GM23248 (cell line): Measurements from ENCODE around the gene PRUNE2. TPM values are rescaled to one million over a fixed set of nuclear protein-coding genes. Genes with fewer than 3 reads are reported as not detected.

Experiments
- DNase-seq: peaks from one replicate; pipeline ENCODE4 v3.0.0-alpha.2; 2015
- H2AFZ ChIP-seq: fragments of 200-600 bp; sonication (generic); 2 replicates; pipeline ENCODE4 v1.6.1; 2016; ENCODE audit warnings: antibody characterized with exemption
- H3F3A ChIP-seq: fragments of 200-600 bp; sonication (generic); 2 replicates; pipeline ENCODE4 v1.6.1; 2016; ENCODE audit warnings: mild to moderate bottlenecking, antibody characterized with exemption, mixed run types; ENCODE audit not compliant: insufficient read depth
- H3K27ac ChIP-seq: fragments of 200-600 bp; sonication (generic); 2 replicates; pipeline ENCODE4 v1.5.1; 2016; ENCODE audit warnings: mild to moderate bottlenecking
- H3K27me3 ChIP-seq: fragments of 200-600 bp; sonication (generic); replicated peaks from 2 replicates; pipeline ENCODE4 v1.6.1; 2016; ENCODE audit warnings: mild to moderate bottlenecking; ENCODE audit not compliant: insufficient read depth
- H3K36me3 ChIP-seq: fragments of 200-600 bp; sonication (generic); 2 replicates; pipeline ENCODE4 v1.6.1; 2016; ENCODE audit warnings: low read depth, mild to moderate bottlenecking
- H3K4me1 ChIP-seq: fragments of 200-600 bp; sonication (generic); 2 replicates; pipeline ENCODE4 v1.6.1; 2016; ENCODE audit warnings: mild to moderate bottlenecking; ENCODE audit not compliant: insufficient read depth
- H3K4me2 ChIP-seq: fragments of 200-600 bp; sonication (generic); one replicate; pipeline ENCODE4 v1.6.1; 2016; ENCODE audit warnings: mild to moderate bottlenecking; ENCODE audit not compliant: unreplicated experiment
- H3K4me3 ChIP-seq: fragments of 200-600 bp; sonication (generic); 2 replicates; pipeline ENCODE4 v1.5.1; 2016; ENCODE audit warnings: mild to moderate bottlenecking
- H3K79me2 ChIP-seq: fragments of 200-600 bp; sonication (generic); 2 replicates; pipeline ENCODE4 v1.6.1; 2016; ENCODE audit warnings: mild to moderate bottlenecking; ENCODE audit not compliant: insufficient read depth
- H3K9ac ChIP-seq: fragments of 200-600 bp; sonication (generic); 2 replicates; pipeline ENCODE4 v1.6.1; 2016; ENCODE audit warnings: mild to moderate bottlenecking
- H3K9me2 ChIP-seq: fragments of 200-600 bp; sonication (generic); 2 replicates; pipeline ENCODE4 v1.6.1; 2016; ENCODE audit warnings: mixed run types, mild to moderate bottlenecking, moderate library complexity; ENCODE audit not compliant: insufficient read depth
- H3K9me3 ChIP-seq: fragments of 200-600 bp; sonication (generic); one replicate; pipeline ENCODE4 v1.6.1; 2017; ENCODE audit warnings: low read depth
- H4K20me1 ChIP-seq: fragments of 200-600 bp; sonication (generic); 2 replicates; pipeline ENCODE4 v1.6.0; 2016; ENCODE audit not compliant: insufficient read depth
- EZH2 ChIP-seq: fragments of 200-600 bp; sonication (generic); IDR thresholded peaks from 2 replicates; pipeline ENCODE4 v1.6.1; 2018; ENCODE audit warnings: antibody characterized with exemption, mild to moderate bottlenecking; ENCODE audit not compliant: insufficient read depth, poor library complexity, severe bottlenecking
- EZH2phosphoT487 ChIP-seq: fragments of 200-600 bp; sonication (generic); IDR thresholded peaks from 2 replicates; pipeline ENCODE4 v1.6.1; 2018; ENCODE audit warnings: antibody characterized with exemption, moderate library complexity, mild to moderate bottlenecking, low read depth; ENCODE audit not compliant: insufficient read depth
- WGBS, 2 experiments: methylation state at CpG; one replicate each; pipeline ENCODE4 v1.1.6; 2015 to 2017; ENCODE audit warnings: low lambda C conversion rate in 2 of 2, low coverage in 1 of 2; ENCODE audit errors: missing lambda C conversion rate in 2 of 2; 5-methylcytosine and 5-hydroxymethylcytosine counted together
- in situ Hi-C: fragments of 300-500 bp; cut with MboI; formaldehyde crosslinking; loops from 2 replicates; pipeline ENCODE4 v1.15.0; 2020
- polyA plus RNA-seq: library from polyadenylated mRNA; unstranded; fragments of >200 nt; fragmentation: Nextera tagmentation; extraction: Ambion mirVana; gene quantifications from 2 replicates; pipeline ENCODE4 v1.2.1, GENCODE V29; 2016
- total RNA-seq: library from RNA; depleted of rRNA; stranded (reverse); fragments of >200 nt; shearing (Covaris generic); gene quantifications from 2 replicates; pipeline ENCODE4 v1.2.3, GENCODE V29; 2014

PRUNE2 gene
- total and polyA plus RNA-seq, 2 experiments from 2014 or later, result 2.0 to 8.8 TPM

DNA sequence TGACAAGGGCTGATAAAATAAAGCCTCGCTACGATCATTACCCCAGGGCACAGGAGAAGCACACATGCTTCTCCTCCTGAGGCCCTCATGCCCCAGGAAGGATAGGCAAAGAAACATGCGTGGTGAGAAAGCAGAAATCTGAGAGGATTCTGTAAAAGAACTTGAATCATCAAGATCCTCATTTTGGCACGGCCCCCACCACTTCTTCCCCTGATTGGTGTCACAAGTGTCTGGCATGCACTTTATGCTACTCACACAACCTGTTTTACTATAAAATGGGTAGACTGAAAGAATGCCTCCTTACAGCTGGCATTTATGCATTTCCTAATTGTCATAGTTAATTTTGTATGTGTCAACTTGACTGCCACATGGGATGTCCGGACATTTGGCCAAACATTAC lies 109.6 kb downstream of the PRUNE2 start:
- Histone ChIP-seq H3K4me3 (no peak overlapping the region), H3K27ac (no peak overlapping the region)
- 70 to 71% methylated on average over 5 of the region's 5 CpGs for WGBS, 2 experiments

GRCh38 chr9:76793784-76794431 lies 112.0 kb downstream of the PRUNE2 start:
- H4K20me1 ChIP-seq, result no peaks in the 10 kb centered on the region
- no peaks in the 10 kb centered on the region for H3K27me3 ChIP-seq
- no peaks in the 10 kb centered on the region for H3F3A ChIP-seq
- H3K9ac ChIP-seq, result no peak overlapping the region
- no peak overlapping the region for H3K4me3 ChIP-seq
- no peaks in the 10 kb centered on the region for H3K79me2 ChIP-seq
- WGBS, 2 experiments, result 87 to 88% methylated on average over 15 of the region's 15 CpGs
- no peaks in the 10 kb centered on the region for H3K9me3 ChIP-seq
- no peaks in the 10 kb centered on the region for H3K4me1 ChIP-seq
- H3K27ac ChIP-seq, result no peak overlapping the region
- H3K9me2 ChIP-seq, result no peaks in the 10 kb centered on the region
- H3K36me3 ChIP-seq, result no peaks in the 10 kb centered on the region
- TF ChIP-seq EZH2phosphoT487, result no peak
- no peak for TF ChIP-seq EZH2
- H2AFZ ChIP-seq, result no peak overlapping the region
- in situ Hi-C loops, result loop anchor here (25.0 kb wide), 1 partner anchor 193 kb away; no protein-coding TSS in a partner anchor
- DNase-seq, result no peak
- H3K4me2 ChIP-seq, result no peak overlapping the region

More for the DNA sequence above, 109.6 kb downstream of the PRUNE2 start:
- TF ChIP-seq EZH2 (no peak), EZH2phosphoT487 (no peak)
- Histone ChIP-seq H3K36me3 (no peaks in the 10 kb centered on the region), H3F3A (no peaks in the 10 kb centered on the region), H4K20me1 (no peaks in the 10 kb centered on the region), H3K79me2 (no peaks in the 10 kb centered on the region), H3K27me3 (no peaks in the 10 kb centered on the region; the same call in 1 of the 2 replicates), H3K4me2 (no peak overlapping the region), H2AFZ (no peak overlapping the region), H3K9me2 (no peaks in the 10 kb centered on the region), H3K9ac (no peak overlapping the region), H3K4me1 (no peaks in the 10 kb centered on the region), H3K9me3 (no peaks in the 10 kb centered on the region)
- in situ Hi-C loops, result loop anchor here (25.0 kb wide), 1 partner anchor 191 kb away; no protein-coding TSS in a partner anchor
- DNase-seq, result no peak

DNA sequence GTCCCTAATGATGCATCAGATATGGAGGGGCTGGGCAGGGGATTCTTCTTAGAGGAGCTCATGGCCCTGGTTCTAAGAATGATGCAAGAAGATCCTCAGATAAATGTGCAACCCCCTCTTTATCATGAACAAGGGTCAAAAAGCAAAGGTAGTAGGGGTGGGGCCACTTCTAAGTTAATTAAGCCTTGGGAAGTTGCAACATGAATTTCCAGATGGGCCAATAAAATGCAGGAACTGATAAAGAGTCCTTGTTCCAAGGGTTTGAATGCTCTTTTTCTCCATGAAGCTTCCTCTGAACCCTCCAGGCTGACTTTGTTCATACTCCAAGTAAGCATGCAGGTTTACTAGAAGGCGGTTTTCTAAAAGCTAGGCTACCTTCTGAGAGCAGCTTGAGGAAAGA lies 116.1 kb downstream of the PRUNE2 start:
- H3K9ac ChIP-seq, result no peak overlapping the region
- no peak overlapping the region for H3K4me2 ChIP-seq
- H3K9me2 ChIP-seq, result no peaks in the 10 kb centered on the region
- WGBS, 2 experiments, result 67 to 84% methylated on average over 1 of the region's 1 CpG
- no peaks in the 10 kb centered on the region for H3K9me3 ChIP-seq
- in situ Hi-C loops, result loop anchor here (25.0 kb wide), 1 partner anchor 197 kb away; no protein-coding TSS in a partner anchor
- no peaks in the 10 kb centered on the region for H3F3A ChIP-seq
- H3K79me2 ChIP-seq, result no peaks in the 10 kb centered on the region
- no peak overlapping the region for H3K4me3 ChIP-seq
- no peak for TF ChIP-seq EZH2phosphoT487
- no peak for TF ChIP-seq EZH2
- H3K27me3 ChIP-seq, result no peaks in the 10 kb centered on the region
- H2AFZ ChIP-seq, result no peak overlapping the region
- no peak overlapping the region for H3K27ac ChIP-seq
- H3K36me3 ChIP-seq, result no peaks in the 10 kb centered on the region
- no peaks in the 10 kb centered on the region for H4K20me1 ChIP-seq
- no peak for DNase-seq
- H3K4me1 ChIP-seq, result no peaks in the 10 kb centered on the region

- H3K9me2 ChIP-seq, result no peaks in the 10 kb centered on the region
- H3K4me1 ChIP-seq, result no peaks in the 10 kb centered on the region
- H3K4me2 ChIP-seq, result no peak overlapping the region
- in situ Hi-C loops, result loop anchor here (25.0 kb wide), 1 partner anchor 200 kb away; no protein-coding TSS in a partner anchor
- no peak overlapping the region for H3K9ac ChIP-seq
- H3K27me3 ChIP-seq, result no peaks in the 10 kb centered on the region
- no peaks in the 10 kb centered on the region for H3F3A ChIP-seq
- H3K27ac ChIP-seq, result no peak overlapping the region
- 70 to 73% methylated on average over 11 of the region's 11 CpGs for WGBS, 2 experiments
- no peaks in the 10 kb centered on the region for H3K36me3 ChIP-seq
- no peak overlapping the region for H3K4me3 ChIP-seq
- TF ChIP-seq EZH2phosphoT487, result no peak
- no peak for TF ChIP-seq EZH2
- H2AFZ ChIP-seq, result no peak overlapping the region
- no peaks in the 10 kb centered on the region for H4K20me1 ChIP-seq
- no peaks in the 10 kb centered on the region for H3K9me3 ChIP-seq
- no peak for DNase-seq
- H3K79me2 ChIP-seq, result no peaks in the 10 kb centered on the region
Measured at GRCh38 chr9:76787677-76788076, 118.2 kb downstream of the PRUNE2 start.
